ENCODE measurements around the gene TBC1D12. TPM values are rescaled to one million over a fixed set of nuclear protein-coding genes. Genes with fewer than 3 reads are reported as not detected.
"Not testable (repeated sequence)": the region's sequence is repeated elsewhere in the genome, so short reads cannot be mapped to it uniquely, and the experiment has no call there.

The TBC1D12 gene
- total RNA-seq, 1 donor from 2014 or later = 1.4 TPM

- no peaks in the 10 kb centered on the region for H3K4me1 Mint-ChIP-seq (ENCODE audit: low read depth)
- peaks cover 30% of the 10 kb centered on the region for H3K27me3 Mint-ChIP-seq (ENCODE audit: low read depth)
- no peak for DNase-seq (ENCODE audit: low spot score)
- no peak overlapping the region for H3K4me3 Mint-ChIP-seq (ENCODE audit: low read depth)
- intact Hi-C loops (cut with micrococcal nuclease) = no loop called here
- no peaks in the 10 kb centered on the region for H3K36me3 Mint-ChIP-seq (ENCODE audit: low read depth)
- H3K27ac Mint-ChIP-seq = no peak overlapping the region
- no peaks in the 10 kb centered on the region for H3K9me3 Mint-ChIP-seq
Measured at GRCh38 chr10:94376865-94377264, 25.5 kb upstream of the TBC1D12 start.

DNA sequence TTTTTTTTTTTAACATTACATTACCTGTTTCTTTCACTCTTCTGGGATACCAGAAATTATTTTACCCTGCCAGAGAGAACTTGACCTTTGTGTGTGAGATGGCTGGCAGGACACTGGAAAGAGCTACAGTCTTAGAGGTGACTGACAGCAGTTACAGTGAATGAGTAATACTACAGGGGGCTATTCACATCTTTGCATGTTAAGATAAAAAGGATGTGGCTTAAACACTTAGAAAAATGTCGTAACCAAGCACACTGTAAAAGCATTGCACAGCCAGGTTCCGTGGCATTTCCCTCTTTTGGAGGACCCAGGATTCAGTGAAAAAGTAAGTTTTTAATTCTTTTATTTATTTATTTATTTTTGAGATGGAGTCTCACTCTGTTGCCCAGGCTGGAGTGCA is 18.8 kb upstream of the TBC1D12 start:
- no peak overlapping the region for H3K4me3 Mint-ChIP-seq (ENCODE audit: low read depth)
- no peaks in the 10 kb centered on the region for H3K4me1 Mint-ChIP-seq (ENCODE audit: low read depth)
- no peaks in the 10 kb centered on the region for H3K9me3 Mint-ChIP-seq
- no peak for DNase-seq (ENCODE audit: low spot score)
- intact Hi-C loops (cut with micrococcal nuclease) = no loop called here
- H3K36me3 Mint-ChIP-seq (ENCODE audit: low read depth) = no peaks in the 10 kb centered on the region
- no peak overlapping the region for H3K27ac Mint-ChIP-seq
- peaks cover 13% of the 10 kb centered on the region for H3K27me3 Mint-ChIP-seq (ENCODE audit: low read depth)

- H3K36me3 Mint-ChIP-seq (ENCODE audit: low read depth); DNase-seq (ENCODE audit: low spot score); H3K4me1 Mint-ChIP-seq (ENCODE audit: low read depth); intact Hi-C loops (cut with micrococcal nuclease); H3K4me3 Mint-ChIP-seq (ENCODE audit: low read depth); H3K9me3 Mint-ChIP-seq; H3K27ac Mint-ChIP-seq: not testable (repeated sequence)
- H3K27me3 Mint-ChIP-seq (ENCODE audit: low read depth) = peaks cover 11% of the 10 kb centered on the region
Measured at GRCh38 chr10:94385733-94386132, 16.6 kb upstream of the TBC1D12 start.

- intact Hi-C loops (cut with micrococcal nuclease); DNase-seq (ENCODE audit: low spot score); H3K4me3 Mint-ChIP-seq (ENCODE audit: low read depth); H3K27ac Mint-ChIP-seq; H3K4me1 Mint-ChIP-seq (ENCODE audit: low read depth); H3K9me3 Mint-ChIP-seq; H3K36me3 Mint-ChIP-seq (ENCODE audit: low read depth); H3K27me3 Mint-ChIP-seq (ENCODE audit: low read depth): not testable (repeated sequence)
Measured at GRCh38 chr10:94392117-94392516, 10.2 kb upstream of the TBC1D12 start.

- H3K36me3 Mint-ChIP-seq (ENCODE audit: low read depth) = no peaks in the 10 kb centered on the region
- H3K9me3 Mint-ChIP-seq = no peaks in the 10 kb centered on the region
- DNase-seq (ENCODE audit: low spot score) = no peak
- peaks cover 30% of the 10 kb centered on the region for H3K27me3 Mint-ChIP-seq (ENCODE audit: low read depth)
- intact Hi-C loops (cut with micrococcal nuclease) = no loop called here
- H3K4me3 Mint-ChIP-seq (ENCODE audit: low read depth) = no peak overlapping the region
- peaks cover 3% of the 10 kb centered on the region for H3K4me1 Mint-ChIP-seq (ENCODE audit: low read depth)
- H3K27ac Mint-ChIP-seq = no peak overlapping the region
Measured at GRCh38 chr10:94397549-94398370, 4.6 kb upstream of the TBC1D12 start.

GRCh38 chr10:94398762-94399161 is 3.6 kb upstream of the TBC1D12 start:
- intact Hi-C loops (cut with micrococcal nuclease) = no loop called here
- H3K36me3 Mint-ChIP-seq (ENCODE audit: low read depth) = no peaks in the 10 kb centered on the region
- no peak for DNase-seq (ENCODE audit: low spot score)
- H3K4me1 Mint-ChIP-seq (ENCODE audit: low read depth) = peaks cover 5% of the 10 kb centered on the region
- no peak overlapping the region for H3K27ac Mint-ChIP-seq
- H3K4me3 Mint-ChIP-seq (ENCODE audit: low read depth) = no peak overlapping the region
- H3K9me3 Mint-ChIP-seq = no peaks in the 10 kb centered on the region
- peaks cover 32% of the 10 kb centered on the region for H3K27me3 Mint-ChIP-seq (ENCODE audit: low read depth)

- peaks cover 7% of the 10 kb centered on the region for H3K4me1 Mint-ChIP-seq (ENCODE audit: low read depth)
- H3K4me3 Mint-ChIP-seq (ENCODE audit: low read depth) = no peak overlapping the region
Measured at GRCh38 chr10:94402843-94403379, 570 bp downstream of the TBC1D12 start.

DNA sequence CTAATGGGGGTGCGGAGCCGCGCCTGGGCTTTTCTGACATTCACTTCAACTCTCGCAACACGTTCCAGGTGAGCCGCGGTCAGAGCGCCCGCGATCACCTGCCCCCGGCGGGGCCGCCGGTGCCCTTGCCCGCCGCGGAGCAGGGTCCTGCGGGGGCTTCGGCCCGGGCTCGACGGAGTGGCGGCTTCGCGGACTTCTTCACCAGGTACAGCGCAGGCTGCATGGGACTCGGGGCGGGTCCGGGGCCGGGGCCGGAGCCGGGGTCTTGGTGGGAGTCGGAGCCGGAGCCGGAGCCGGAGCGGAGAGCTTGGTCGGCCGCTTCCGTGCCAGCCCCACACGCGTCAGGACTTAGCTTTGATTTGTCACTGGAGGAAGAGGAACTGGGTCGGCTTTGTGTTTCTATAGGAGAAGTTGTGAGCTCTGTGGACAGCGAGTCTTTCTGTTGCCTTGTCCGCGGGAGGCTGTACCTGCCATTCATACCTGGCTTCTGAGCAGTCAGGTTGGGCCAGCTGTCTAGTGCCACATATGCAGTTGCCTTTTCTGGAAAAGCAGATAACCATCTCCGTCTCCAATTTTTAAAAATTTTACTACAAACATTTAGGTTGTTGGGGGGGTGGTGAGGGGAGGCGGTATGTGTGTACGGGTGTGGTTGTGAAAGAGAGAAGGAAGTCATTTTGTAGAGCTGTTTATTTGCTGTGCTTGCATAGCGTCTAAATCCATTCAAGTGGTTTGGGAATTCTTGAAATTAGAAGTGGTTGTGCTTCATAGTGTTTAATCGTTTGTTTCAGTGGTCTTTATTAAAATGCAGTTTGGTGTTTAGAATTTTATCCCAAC is 1.3 kb downstream of the TBC1D12 start:
- no peak for DNase-seq (ENCODE audit: low spot score)
- intact Hi-C loops (cut with micrococcal nuclease) = loop anchor here (2.0 to 5.0 kb wide), 2 partner anchors 41 to 144 kb away; partner anchors contain the start of genes HELLS and NOC3L
- peak overlapping the region; percentile 76 for H3K4me3 Mint-ChIP-seq (ENCODE audit: low read depth)
- H3K9me3 Mint-ChIP-seq = no peaks in the 10 kb centered on the region
- H3K27me3 Mint-ChIP-seq (ENCODE audit: low read depth) = peaks cover 67% of the 10 kb centered on the region
- H3K4me1 Mint-ChIP-seq (ENCODE audit: low read depth) = peaks cover 7% of the 10 kb centered on the region
- no peaks in the 10 kb centered on the region for H3K36me3 Mint-ChIP-seq (ENCODE audit: low read depth)
- no peak overlapping the region for H3K27ac Mint-ChIP-seq

More at GRCh38 chr10:94402843-94403379, 570 bp downstream of the TBC1D12 start:
- H3K36me3 Mint-ChIP-seq (ENCODE audit: low read depth) = no peaks in the 10 kb centered on the region
- DNase-seq (ENCODE audit: low spot score) = no peak
- no peaks in the 10 kb centered on the region for H3K9me3 Mint-ChIP-seq
- peaks cover 62% of the 10 kb centered on the region for H3K27me3 Mint-ChIP-seq (ENCODE audit: low read depth)
- intact Hi-C loops (cut with micrococcal nuclease) = loop anchor here (2.0 to 5.0 kb wide), 2 partner anchors 40 to 144 kb away; partner anchors contain the start of genes HELLS and NOC3L
- H3K27ac Mint-ChIP-seq = no peak overlapping the region

DNA sequence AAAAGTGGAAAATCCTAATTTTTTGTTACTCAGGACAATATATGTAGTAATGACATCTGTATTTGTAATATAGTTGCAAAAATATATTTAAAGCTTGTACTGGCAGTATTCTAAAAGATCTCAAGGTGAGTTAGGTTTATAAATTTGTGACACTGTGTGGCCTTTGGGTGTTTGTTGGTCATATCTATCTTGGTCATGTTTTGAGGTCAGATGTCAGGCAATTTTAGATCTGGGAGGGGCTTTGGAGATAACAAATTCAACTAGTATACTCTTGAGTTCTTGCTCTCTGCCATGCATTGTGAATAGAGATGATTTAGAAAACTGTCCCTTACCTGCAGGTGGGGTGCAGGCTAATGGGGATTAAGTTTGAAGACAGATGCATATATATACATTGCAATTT is 3.1 kb downstream of the TBC1D12 start:
- Mint-ChIP-seq H3K4me3 (ENCODE audit: low read depth) (no peak overlapping the region), H3K9me3 (no peaks in the 10 kb centered on the region), H3K4me1 (ENCODE audit: low read depth) (peaks cover 7% of the 10 kb centered on the region), H3K36me3 (ENCODE audit: low read depth) (no peaks in the 10 kb centered on the region), H3K27me3 (ENCODE audit: low read depth) (peaks cover 64% of the 10 kb centered on the region), H3K27ac (no peak overlapping the region)
- no peak for DNase-seq (ENCODE audit: low spot score)
- intact Hi-C loops (cut with micrococcal nuclease) = no loop called here

DNA sequence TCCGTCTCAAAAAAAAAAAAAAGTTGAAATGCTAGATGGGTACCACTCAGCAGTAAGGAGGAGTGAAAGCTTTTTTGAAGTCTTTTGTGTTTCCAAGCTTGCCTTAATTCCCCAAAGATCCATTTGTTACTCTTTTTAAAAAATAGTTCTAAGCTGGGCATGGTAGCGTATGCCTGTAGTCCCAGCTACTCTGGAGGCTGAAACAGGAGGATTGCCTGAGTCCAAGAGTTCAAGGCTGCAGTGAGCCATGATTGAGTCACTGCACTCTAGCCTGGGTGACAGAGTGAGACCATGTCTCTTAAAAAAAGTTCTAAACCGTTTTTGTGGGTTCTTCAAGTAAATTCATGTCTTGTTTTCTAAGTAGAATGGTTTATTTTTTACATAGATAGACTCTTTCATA is 5.3 kb downstream of the TBC1D12 start:
- H3K4me1 Mint-ChIP-seq (ENCODE audit: low read depth) = peaks cover 4% of the 10 kb centered on the region
- intact Hi-C loops (cut with micrococcal nuclease) = no loop called here
- H3K4me3 Mint-ChIP-seq (ENCODE audit: low read depth) = no peak overlapping the region
- no peaks in the 10 kb centered on the region for H3K36me3 Mint-ChIP-seq (ENCODE audit: low read depth)
- H3K27ac Mint-ChIP-seq = no peak overlapping the region
- no peak for DNase-seq (ENCODE audit: low spot score)
- H3K27me3 Mint-ChIP-seq (ENCODE audit: low read depth) = peaks cover 56% of the 10 kb centered on the region
- H3K9me3 Mint-ChIP-seq = no peaks in the 10 kb centered on the region

- Mint-ChIP-seq H3K4me3 (ENCODE audit: low read depth) (no peak overlapping the region), H3K27ac (no peak overlapping the region), H3K36me3 (ENCODE audit: low read depth) (no peaks in the 10 kb centered on the region), H3K27me3 (ENCODE audit: low read depth) (peaks cover 59% of the 10 kb centered on the region), H3K4me1 (ENCODE audit: low read depth) (no peaks in the 10 kb centered on the region), H3K9me3 (no peaks in the 10 kb centered on the region)
- intact Hi-C loops (cut with micrococcal nuclease) = no loop called here
- DNase-seq (ENCODE audit: low spot score) = no peak
Measured at GRCh38 chr10:94409021-94409657, 6.8 kb downstream of the TBC1D12 start.

- Mint-ChIP-seq H3K27me3 (ENCODE audit: low read depth) (peaks cover 45% of the 10 kb centered on the region), H3K27ac (no peak overlapping the region), H3K4me3 (ENCODE audit: low read depth) (no peak overlapping the region), H3K9me3 (no peaks in the 10 kb centered on the region), H3K4me1 (ENCODE audit: low read depth) (no peaks in the 10 kb centered on the region), H3K36me3 (ENCODE audit: low read depth) (no peaks in the 10 kb centered on the region)
- DNase-seq (ENCODE audit: low spot score) = no peak
- intact Hi-C loops (cut with micrococcal nuclease) = no loop called here
Measured at GRCh38 chr10:94411304-94411703, 9.0 kb downstream of the TBC1D12 start.
